Small intestine (tissue), 7 donors: ENCODE results near the gene SORBS1. TPM values are rescaled to one million over a fixed set of nuclear protein-coding genes. Genes with fewer than 3 reads are reported as not detected.

Source experiments
- DNase-seq, 2 donors: peaks; one replicate each; pipeline versions ENCODE4 v3.0.0 to v3.0.0-alpha.2; 2013
- FAIRE-seq: peaks from 2 replicates; lab custom pipeline; 2012; peaks lifted over from hg19 to GRCh38; lab: Jason Lieb, UNC
- H3K27ac ChIP-seq, 3 donors: one replicate each; pipeline ENCODE4 v1.5.1; 2013; ENCODE audit warnings: low read length in 2 of 3, mild to moderate bottlenecking in 2 of 3, control low read depth in 1 of 3, inconsistent platforms in 1 of 3, low read depth in 1 of 3, moderate library complexity in 1 of 3
- H3K27me3 ChIP-seq, 3 donors: one replicate each; pipeline ENCODE4 v1.6.1; 2013; ENCODE audit warnings: low read length in 3 of 3, inconsistent platforms in 1 of 3; ENCODE audit not compliant: control insufficient read depth in 3 of 3, insufficient read depth in 3 of 3
- H3K36me3 ChIP-seq, 3 donors: one replicate each; pipeline ENCODE4 v1.6.1; 2013; ENCODE audit warnings: low read length in 3 of 3, inconsistent platforms in 1 of 3, low read depth in 1 of 3, mild to moderate bottlenecking in 1 of 3, moderate library complexity in 1 of 3; ENCODE audit not compliant: control insufficient read depth in 3 of 3, insufficient read depth in 2 of 3
- H3K4me1 ChIP-seq, 3 donors: one replicate each; pipeline ENCODE4 v1.6.1; 2013; ENCODE audit warnings: low read length in 2 of 3, inconsistent platforms in 1 of 3, low read depth in 1 of 3, mild to moderate bottlenecking in 1 of 3, moderate library complexity in 1 of 3; ENCODE audit not compliant: control insufficient read depth in 3 of 3, insufficient read depth in 2 of 3
- H3K4me3 ChIP-seq, 3 donors: one replicate each; pipeline ENCODE4 v1.5.1; 2013; ENCODE audit warnings: low read length in 3 of 3, control low read depth in 1 of 3, inconsistent platforms in 1 of 3, low read depth in 1 of 3, mild to moderate bottlenecking in 1 of 3, moderate library complexity in 1 of 3
- H3K9me3 ChIP-seq, 2 donors: one replicate each; pipeline ENCODE4 v1.6.1; 2013; ENCODE audit warnings: low read depth in 1 of 2, low read length in 1 of 2; ENCODE audit not compliant: control insufficient read depth in 2 of 2, insufficient read depth in 1 of 2
- WGBS, 3 donors: extraction: QIAGEN DNeasy Blood & Tissue Kit; methylation state at CpG; one replicate each; pipeline ENCODE4 v1.1.7; 2013; 5-methylcytosine and 5-hydroxymethylcytosine counted together
- polyA plus RNA-seq, 4 donors: library from polyadenylated mRNA; stranded (reverse) in 3 of 4; unstranded in 1 of 4; fragments of 200-250 nt in 3 of 4; fragments of 120-200 nt in 1 of 4; gene quantifications; one replicate each; pipeline versions ENCODE4 v1.2.1 to v1.2.3, GENCODE V29; 2013
- donor health status: healthy with polysubstance abuse.
- donor health status: control.
- donor health status: control.
- donor health status: Bipolar disorder and iron deficiency.
- donor health status: healthy.

Gene SORBS1
- polyA plus RNA-seq, 4 donors, result 4.9 to 35.5 (median 20.1) TPM

DNA sequence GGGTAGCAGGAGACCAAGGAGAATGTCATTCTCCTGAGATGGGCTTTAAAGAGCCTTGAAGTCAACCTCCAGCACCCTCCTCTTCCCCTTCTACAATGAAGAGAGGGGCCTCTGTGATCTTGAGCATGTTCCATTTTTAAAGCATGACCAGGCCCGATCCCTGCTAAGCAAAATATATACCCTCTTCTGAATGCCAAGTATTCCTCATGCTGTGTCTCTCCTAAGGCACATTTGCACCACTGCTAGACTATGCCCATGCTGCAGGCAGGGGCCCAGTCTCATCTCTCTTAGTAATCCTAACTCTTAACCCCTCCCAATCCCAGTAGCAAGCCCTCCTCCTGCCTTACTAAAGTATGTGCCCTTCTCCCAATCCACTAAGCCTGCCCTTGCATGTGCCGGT is 18.4 kb downstream of the SORBS1 start:
- FAIRE-seq (no peak), DNase-seq (no peak)
- peaks cover 0 to 4% of the 10 kb centered on the region in 2 donors for H3K9me3 ChIP-seq
- peaks cover 0 to 70% (median 12%) of the 10 kb centered on the region in 3 donors for H3K4me1 ChIP-seq
- H3K27me3 ChIP-seq, result no peaks in the 10 kb centered on the region
- no peak overlapping the region for H3K4me3 ChIP-seq
- H3K27ac ChIP-seq, result peak overlapping the region in 2 of 3 donors; percentile 18 to 36
- peaks cover 0 to 17% (median 0%) of the 10 kb centered on the region in 3 donors for H3K36me3 ChIP-seq
- WGBS, 3 donors, result 78 to 88% (median 82%) methylated on average over 2 of the region's 2 CpGs

DNA sequence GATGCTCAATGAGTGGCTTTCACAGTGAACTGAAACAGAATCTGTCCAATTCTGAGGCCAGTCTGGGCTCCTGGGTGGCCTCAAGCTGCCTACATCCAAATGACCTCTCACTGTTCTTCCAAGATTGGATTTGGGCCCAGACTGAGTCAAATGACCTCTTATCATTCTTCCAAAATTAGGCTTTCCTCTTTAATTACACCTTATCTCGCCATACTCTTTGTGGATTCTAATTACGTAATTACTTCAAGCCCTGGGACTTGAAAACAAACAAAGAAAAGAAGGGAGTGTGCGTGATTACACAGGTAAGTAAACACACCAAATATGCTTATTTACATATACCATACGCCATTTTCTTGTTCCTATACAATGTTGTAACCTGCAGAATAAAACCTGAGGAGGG is 18.8 kb downstream of the SORBS1 start:
- DNase-seq (peak in 1 of 2 donors; percentile 37), FAIRE-seq (no peak)
- peaks cover 0 to 17% (median 0%) of the 10 kb centered on the region in 3 donors for H3K36me3 ChIP-seq
- H3K27me3 ChIP-seq, result no peaks in the 10 kb centered on the region
- peaks cover 0 to 4% of the 10 kb centered on the region in 2 donors for H3K9me3 ChIP-seq
- 11 to 56% (median 24%) methylated on average over 4 of the region's 4 CpGs for WGBS, 3 donors
- peak overlapping the region in 2 of 3 donors; percentile 47 to 66 for H3K27ac ChIP-seq
- H3K4me1 ChIP-seq, result peaks cover 0 to 73% (median 12%) of the 10 kb centered on the region in 3 donors
- H3K4me3 ChIP-seq, result no peak overlapping the region

DNA sequence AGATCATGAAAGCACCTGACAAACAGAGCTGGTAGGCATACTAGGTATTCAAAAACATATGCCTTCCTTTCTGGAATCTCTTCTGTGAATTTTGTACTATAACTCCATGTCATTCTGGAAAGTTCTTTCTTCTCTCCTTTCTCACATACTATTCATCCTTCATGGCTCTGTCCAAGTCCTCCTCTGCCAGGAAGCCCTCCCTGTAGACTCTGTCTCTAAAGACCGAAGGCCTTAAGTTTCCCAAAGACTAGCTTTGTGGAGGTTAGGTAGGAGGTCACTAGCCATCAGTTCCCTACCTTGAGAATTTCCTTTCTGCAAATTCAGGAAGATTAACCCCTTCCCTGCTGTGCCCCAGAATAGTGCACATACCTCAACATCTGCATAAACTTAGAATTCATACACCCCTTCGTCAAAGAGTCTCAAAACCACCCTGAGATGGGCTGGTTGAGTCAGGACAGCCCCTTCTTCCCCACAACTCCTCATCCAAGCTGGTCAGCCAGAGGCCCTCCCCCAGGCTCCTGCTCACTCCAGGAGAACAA is 20.6 kb downstream of the SORBS1 start:
- no peak for FAIRE-seq

DNA sequence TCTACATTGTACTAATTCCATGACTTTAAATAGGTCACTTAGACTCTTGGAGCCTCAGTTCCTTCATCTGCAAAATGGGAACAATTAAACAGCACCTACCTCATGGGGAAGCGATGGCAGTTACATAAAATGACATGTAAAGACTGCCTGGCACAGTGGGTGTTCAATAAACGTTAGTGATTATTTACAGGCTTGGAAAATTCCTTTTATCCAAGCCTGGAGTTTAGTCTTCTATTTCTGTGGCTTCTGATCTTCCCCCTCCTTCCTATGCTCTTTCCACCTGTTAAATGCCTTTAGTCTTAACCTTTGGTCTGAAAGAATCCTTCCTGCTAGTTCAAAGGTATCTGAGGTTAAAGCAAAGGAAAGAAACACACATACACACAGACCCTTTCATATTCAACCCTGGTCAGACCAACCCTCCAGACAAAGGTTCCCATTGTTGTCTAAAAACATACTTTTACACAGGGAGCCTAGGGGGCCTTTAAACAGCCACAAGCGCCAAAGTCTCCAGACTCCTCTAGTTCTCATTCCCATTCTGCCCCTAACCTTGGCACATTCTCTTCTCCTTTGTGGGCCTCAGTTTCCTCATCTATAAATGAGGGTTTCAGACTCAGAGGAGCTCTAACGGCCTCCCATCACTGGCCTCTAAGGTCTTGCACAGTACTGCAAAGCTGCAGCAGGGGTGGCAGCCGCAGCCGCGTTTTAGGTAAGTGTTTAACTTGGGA is 21.4 kb downstream of the SORBS1 start:
- H3K4me1 ChIP-seq, result peaks cover 0 to 85% (median 12%) of the 10 kb centered on the region in 3 donors
- no peak overlapping the region for H3K4me3 ChIP-seq
- H3K9me3 ChIP-seq, result no peaks in the 10 kb centered on the region
- 17 to 57% (median 38%) methylated on average over 7 of the region's 7 CpGs for WGBS, 3 donors
- peaks cover 0 to 11% (median 0%) of the 10 kb centered on the region in 3 donors for H3K36me3 ChIP-seq
- H3K27ac ChIP-seq, result peak overlapping the region in 2 of 3 donors; percentile 32 to 66
- H3K27me3 ChIP-seq, result no peaks in the 10 kb centered on the region
- DNase-seq (peak; percentile 51 to 65), FAIRE-seq (no peak)

More for the DNA sequence above, 20.6 kb downstream of the SORBS1 start:
- no peaks in the 10 kb centered on the region for H3K27me3 ChIP-seq
- no peak for DNase-seq
- peak overlapping the region in 2 of 3 donors; percentile 33 to 66 for H3K27ac ChIP-seq
- H3K9me3 ChIP-seq, result no peaks in the 10 kb centered on the region
- H3K4me3 ChIP-seq, result no peak overlapping the region
- peaks cover 0 to 17% (median 0%) of the 10 kb centered on the region in 3 donors for H3K36me3 ChIP-seq
- 86 to 94% (median 88%) methylated on average over 2 of the region's 2 CpGs for WGBS, 3 donors
- peaks cover 0 to 84% (median 12%) of the 10 kb centered on the region in 3 donors for H3K4me1 ChIP-seq

DNA sequence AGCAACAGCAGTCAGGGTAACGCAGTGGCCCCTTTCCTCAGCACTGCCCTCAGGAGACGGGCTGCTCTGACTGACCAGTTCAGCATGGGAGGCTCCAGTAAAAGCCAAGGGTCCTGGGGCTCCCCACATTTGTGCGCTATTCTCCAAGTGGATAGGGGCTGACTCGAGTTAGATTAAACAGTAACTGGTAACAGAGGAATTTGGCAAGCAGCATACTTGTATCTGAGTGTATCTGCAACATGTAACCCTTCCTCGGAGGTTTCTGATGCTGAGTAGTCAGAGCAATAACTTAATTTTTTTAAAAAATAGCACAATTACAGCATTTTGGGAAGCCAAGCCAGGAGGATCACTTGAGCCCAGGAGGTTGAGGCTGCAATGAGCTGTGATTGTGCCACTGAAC is 22.8 kb downstream of the SORBS1 start:
- H3K4me1 ChIP-seq, result peaks cover 0 to 72% (median 12%) of the 10 kb centered on the region in 3 donors
- 58 to 70% (median 66%) methylated on average over 5 of the region's 5 CpGs for WGBS, 3 donors
- DNase-seq, result no peak
- no peak overlapping the region for H3K4me3 ChIP-seq
- H3K27ac ChIP-seq, result peak overlapping the region in 2 of 3 donors; percentile 32 to 66
- no peak for FAIRE-seq
- H3K27me3 ChIP-seq, result no peaks in the 10 kb centered on the region
- peaks cover 0 to 11% (median 0%) of the 10 kb centered on the region in 3 donors for H3K36me3 ChIP-seq
- H3K9me3 ChIP-seq, result no peaks in the 10 kb centered on the region

DNA sequence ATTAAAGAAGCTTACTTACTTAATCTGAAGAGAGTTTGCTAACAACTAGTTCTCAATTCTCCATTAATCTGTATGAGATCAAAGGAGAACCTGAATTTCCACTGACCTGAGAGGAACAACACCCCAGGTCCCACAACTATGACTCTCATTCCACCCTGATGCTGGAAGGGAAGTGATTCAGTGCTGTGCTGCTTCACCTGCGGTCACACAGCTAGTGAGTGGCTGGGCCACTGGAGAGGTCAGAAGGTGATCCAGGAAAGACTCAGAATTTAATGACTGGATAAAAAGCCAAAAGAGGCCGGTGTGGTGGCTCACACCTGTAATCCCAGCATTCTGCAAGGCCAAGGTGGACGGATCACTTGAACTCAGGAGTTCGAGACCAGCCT is 23.6 kb downstream of the SORBS1 start:
- Histone ChIP-seq H3K27me3 (no peaks in the 10 kb centered on the region), H3K4me1 (peaks cover 0 to 64% (median 8%) of the 10 kb centered on the region in 3 donors), H3K4me3 (no peak overlapping the region), H3K27ac (peak overlapping the region in 2 of 3 donors; percentile 14 to 73), H3K36me3 (peaks cover 0 to 11% (median 0%) of the 10 kb centered on the region in 3 donors), H3K9me3 (no peaks in the 10 kb centered on the region)
- DNase-seq (no peak), FAIRE-seq (no peak)
- WGBS, 3 donors, result 79 to 92% (median 83%) methylated on average over 4 of the region's 4 CpGs

DNA sequence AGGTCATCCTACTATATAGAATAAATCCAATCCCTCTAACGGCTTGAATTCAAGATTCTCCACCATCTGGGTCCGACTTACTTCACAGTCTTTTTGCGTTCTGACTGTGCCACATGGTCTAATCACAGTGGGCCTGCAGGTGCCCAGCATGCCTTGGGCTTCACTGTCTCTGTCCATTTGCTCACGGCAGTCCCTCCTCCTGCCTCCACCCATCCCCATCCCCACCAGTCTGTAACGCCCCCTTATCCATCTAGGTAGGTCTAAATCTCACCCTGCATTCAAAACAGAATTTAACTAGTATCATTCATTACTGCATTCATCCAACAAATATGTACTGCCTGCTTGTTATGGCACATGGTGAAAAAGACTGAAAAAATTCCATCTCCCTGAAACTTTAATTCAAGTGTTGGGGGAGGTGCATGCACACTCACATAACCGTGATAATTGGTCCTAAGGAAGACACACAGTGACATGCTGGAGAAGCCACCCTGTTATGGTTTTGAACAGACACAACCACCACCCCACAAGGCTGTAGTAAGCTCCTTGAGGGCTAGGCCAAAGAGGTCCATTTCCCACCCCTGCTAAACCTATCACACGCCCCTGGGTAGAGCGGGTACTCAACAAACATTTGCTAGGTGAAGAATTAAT is 24.2 kb downstream of the SORBS1 start:
- WGBS, 3 donors, result 88 to 91% (median 89%) methylated on average over 8 of the region's 8 CpGs
- FAIRE-seq, result no peak

DNA sequence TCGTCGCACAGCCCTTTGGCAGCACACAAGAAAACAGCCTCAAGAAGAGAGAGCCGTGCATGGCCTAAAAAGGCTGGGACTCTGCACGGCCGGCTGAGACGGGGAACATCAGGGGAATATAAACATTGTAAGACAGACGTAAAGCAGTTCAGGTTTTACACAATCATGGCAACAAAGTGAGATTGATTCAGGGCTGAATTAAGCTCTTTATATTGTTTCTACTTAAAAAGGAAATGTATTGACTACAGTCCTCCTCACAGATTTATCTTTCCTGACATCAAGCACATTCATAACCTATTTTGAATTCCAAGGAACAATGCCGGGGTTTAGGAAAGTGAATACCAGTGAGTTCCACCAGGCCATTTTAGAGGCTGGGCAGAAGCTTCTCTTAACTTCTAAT is 25.2 kb downstream of the SORBS1 start:
- no peak for FAIRE-seq
- H3K27ac ChIP-seq, result peak overlapping the region in 1 of 3 donors; percentile 73
- no peak overlapping the region for H3K4me3 ChIP-seq
- 64 to 87% (median 82%) methylated on average over 8 of the region's 8 CpGs for WGBS, 3 donors
- peaks cover 0 to 11% (median 0%) of the 10 kb centered on the region in 3 donors for H3K36me3 ChIP-seq
- H3K4me1 ChIP-seq, result peaks cover 0 to 65% (median 3%) of the 10 kb centered on the region in 3 donors
- no peaks in the 10 kb centered on the region for H3K9me3 ChIP-seq
- H3K27me3 ChIP-seq, result no peaks in the 10 kb centered on the region
- peak in 1 of 2 donors; percentile 53 for DNase-seq

More for the DNA sequence above, 24.2 kb downstream of the SORBS1 start:
- Histone ChIP-seq H3K27me3 (no peaks in the 10 kb centered on the region), H3K27ac (peak overlapping the region in 2 of 3 donors; percentile 69 to 73), H3K4me1 (peaks cover 0 to 65% (median 4%) of the 10 kb centered on the region in 3 donors), H3K4me3 (no peak overlapping the region), H3K36me3 (peaks cover 0 to 14% (median 0%) of the 10 kb centered on the region in 3 donors), H3K9me3 (no peaks in the 10 kb centered on the region)
- no peak for DNase-seq
